Measurements from ENCODE around the gene RUNX3. TPM values are rescaled to one million over a fixed set of nuclear protein-coding genes. Genes with fewer than 3 reads are reported as not detected.

The RUNX3 gene
- total RNA-seq, 6 experiments from 2014 or later = 0.46 to 3.1 (median 0.84) TPM

GRCh38 chr1:24927988-24928688, 1.9 kb downstream of the RUNX3 start:
- TF ChIP-seq, protein P1, sequence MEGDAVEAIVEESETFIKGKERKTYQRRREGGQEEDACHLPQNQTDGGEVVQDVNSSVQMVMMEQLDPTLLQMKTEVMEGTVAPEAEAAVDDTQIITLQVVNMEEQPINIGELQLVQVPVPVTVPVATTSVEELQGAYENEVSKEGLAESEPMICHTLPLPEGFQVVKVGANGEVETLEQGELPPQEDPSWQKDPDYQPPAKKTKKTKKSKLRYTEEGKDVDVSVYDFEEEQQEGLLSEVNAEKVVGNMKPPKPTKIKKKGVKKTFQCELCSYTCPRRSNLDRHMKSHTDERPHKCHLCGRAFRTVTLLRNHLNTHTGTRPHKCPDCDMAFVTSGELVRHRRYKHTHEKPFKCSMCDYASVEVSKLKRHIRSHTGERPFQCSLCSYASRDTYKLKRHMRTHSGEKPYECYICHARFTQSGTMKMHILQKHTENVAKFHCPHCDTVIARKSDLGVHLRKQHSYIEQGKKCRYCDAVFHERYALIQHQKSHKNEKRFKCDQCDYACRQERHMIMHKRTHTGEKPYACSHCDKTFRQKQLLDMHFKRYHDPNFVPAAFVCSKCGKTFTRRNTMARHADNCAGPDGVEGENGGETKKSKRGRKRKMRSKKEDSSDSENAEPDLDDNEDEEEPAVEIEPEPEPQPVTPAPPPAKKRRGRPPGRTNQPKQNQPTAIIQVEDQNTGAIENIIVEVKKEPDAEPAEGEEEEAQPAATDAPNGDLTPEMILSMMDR (IDR thresholded peaks at IDR 0.05) = no peak
- no peak for TF ChIP-seq POLR2A (IDR thresholded peaks at IDR 0.05)
- DNase-seq = no peak
- intact Hi-C loops (cut with DNase I) = no loop called here
- 7% methylated on average over 14 of the region's 15 CpGs for WGBS (ENCODE audit: insufficient coverage, low coverage, low lambda C conversion rate, missing lambda C conversion rate)
- H3K27me3 ChIP-seq = peaks cover 5 to 66% of the 10 kb centered on the region in 2 donors
- no peaks in the 10 kb centered on the region for H3K9me3 ChIP-seq
- ATAC-seq = no peak
- peak overlapping the region; percentile 25 to 43 (median 33) for H3K4me3 ChIP-seq
- peak overlapping the region in 2 of 3 donors; percentile 51 to 53 for H3K27ac ChIP-seq
- peaks cover 0 to 12% (median 6%) of the 10 kb centered on the region in 4 donors for H3K4me1 ChIP-seq
- H3K36me3 ChIP-seq = no peaks in the 10 kb centered on the region

DNA sequence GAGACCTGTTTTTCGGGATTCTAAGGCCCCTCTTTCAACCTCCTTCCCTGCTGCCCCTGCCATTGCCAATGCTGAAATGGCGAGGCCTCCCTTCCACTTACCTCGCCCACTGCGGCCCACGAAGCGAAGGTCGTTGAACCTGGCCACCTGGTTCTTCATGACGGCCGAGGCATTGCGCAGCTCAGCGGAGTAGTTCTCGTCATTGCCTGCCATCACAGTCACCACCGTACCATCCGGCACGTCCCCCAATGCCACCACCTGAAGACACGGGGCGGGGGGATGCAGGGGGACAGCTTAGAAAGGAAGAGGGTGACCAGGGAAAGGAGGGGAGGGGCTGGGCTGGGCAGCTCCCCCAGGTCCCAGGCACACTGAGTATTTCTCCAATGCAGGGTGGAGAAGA, 2.6 kb downstream of the RUNX3 start:
- H3K4me1 ChIP-seq = peaks cover 0 to 11% (median 5%) of the 10 kb centered on the region in 4 donors
- H3K27ac ChIP-seq = no peak overlapping the region
- H3K9me3 ChIP-seq = no peaks in the 10 kb centered on the region
- H3K27me3 ChIP-seq = peaks cover 5 to 59% of the 10 kb centered on the region in 2 donors
- no peaks in the 10 kb centered on the region for H3K36me3 ChIP-seq
- WGBS (ENCODE audit: insufficient coverage, low coverage, low lambda C conversion rate, missing lambda C conversion rate) = 21% methylated on average over 13 of the region's 17 CpGs
- no peak for DNase-seq
- TF ChIP-seq, protein P1 (IDR thresholded peaks at IDR 0.05) = no peak
- no peak for TF ChIP-seq POLR2A (IDR thresholded peaks at IDR 0.05)
- ATAC-seq = no peak
- H3K4me3 ChIP-seq = no peak overlapping the region
- intact Hi-C loops (cut with DNase I) = no loop called here

- H3K27ac ChIP-seq = peak overlapping the region in 1 of 3 donors; percentile 13
- WGBS (ENCODE audit: insufficient coverage, low coverage, low lambda C conversion rate, missing lambda C conversion rate) = 15% methylated on average over 6 of the region's 15 CpGs
- intact Hi-C loops (cut with DNase I) = no loop called here
- peaks cover 5 to 57% of the 10 kb centered on the region in 2 donors for H3K27me3 ChIP-seq
- no peaks in the 10 kb centered on the region for H3K36me3 ChIP-seq
- no peak overlapping the region for H3K4me3 ChIP-seq
- peaks cover 0 to 7% (median 1%) of the 10 kb centered on the region in 4 donors for H3K4me1 ChIP-seq
- DNase-seq = no peak
- H3K9me3 ChIP-seq = no peaks in the 10 kb centered on the region
- peak in 2 of 4 donors; percentile 7 to 14 for ATAC-seq
- TF ChIP-seq, protein P1 (IDR thresholded peaks at IDR 0.05) = no peak
- TF ChIP-seq POLR2A (IDR thresholded peaks at IDR 0.05) = no peak
These were observed 3.4 kb downstream of the RUNX3 start for GRCh38 chr1:24926563-24927249.

DNA sequence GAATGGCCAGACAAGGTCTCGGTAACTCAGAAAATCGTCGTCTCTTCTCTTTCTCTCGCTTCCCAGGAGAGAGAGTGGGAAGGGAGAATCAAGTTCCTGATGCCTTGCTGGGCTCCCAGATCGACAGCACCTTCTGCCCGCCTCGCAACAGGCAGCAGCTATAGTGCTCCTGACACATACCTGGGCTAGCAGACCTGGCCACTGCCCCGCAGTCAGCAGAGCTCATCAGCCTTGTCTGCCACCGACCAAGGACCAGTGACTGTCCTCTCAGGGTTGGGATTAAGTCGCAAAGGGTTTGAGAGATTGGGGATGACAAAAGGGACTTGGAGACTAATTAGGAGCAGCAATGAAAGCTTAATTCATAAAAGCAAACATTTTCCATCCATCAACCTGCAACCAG, 4.1 kb downstream of the RUNX3 start:
- Histone ChIP-seq H3K4me1 (no peaks in the 10 kb centered on the region), H3K27ac (no peak overlapping the region), H3K9me3 (no peaks in the 10 kb centered on the region), H3K4me3 (no peak overlapping the region), H3K27me3 (peaks cover 5 to 50% of the 10 kb centered on the region in 2 donors), H3K36me3 (no peaks in the 10 kb centered on the region)
- intact Hi-C loops (cut with DNase I) = no loop called here
- ATAC-seq (no peak), DNase-seq (no peak)
- 23% methylated on average over 9 of the region's 10 CpGs for WGBS (ENCODE audit: insufficient coverage, low coverage, low lambda C conversion rate, missing lambda C conversion rate)
- TF ChIP-seq, protein P1 (IDR thresholded peaks at IDR 0.05) = no peak
- TF ChIP-seq POLR2A (IDR thresholded peaks at IDR 0.05) = no peak
